Esophagus muscularis mucosa (tissue), 4 donors: ENCODE measurements around the gene KCTD1.

Experiments
- CTCF ChIP-seq, 3 experiments: fragments of 200-600 bp in 2 of 3; fragments of 450-650 bp in 1 of 3; sonication (generic) in 2 of 3; IDR thresholded peaks; one replicate each; pipeline ENCODE4 v1.5.1; 2017 to 2019; ENCODE audit warnings: antibody characterized with exemption in 3 of 3, mild to moderate bottlenecking in 2 of 3, moderate library complexity in 1 of 3
- EP300 ChIP-seq: sonication (generic); formaldehyde crosslinking; IDR thresholded peaks from one replicate; pipeline ENCODE4 v1.6.1; 2017; ENCODE audit warnings: antibody characterized with exemption
- POLR2A ChIP-seq: fragments of 450-650 bp; IDR thresholded peaks from one replicate; pipeline ENCODE4 v1.6.1; 2017; ENCODE audit warnings: antibody characterized with exemption, moderate library complexity, mild to moderate bottlenecking, low read depth
- POLR2AphosphoS5 ChIP-seq, 2 donors: sonication (generic); formaldehyde crosslinking; IDR thresholded peaks; one replicate each; pipeline ENCODE4 v1.6.1; 2017; ENCODE audit warnings: antibody characterized with exemption in 2 of 2

- TF ChIP-seq CTCF (IDR thresholded peaks at IDR 0.05) (no peak), POLR2AphosphoS5 (IDR thresholded peaks at IDR 0.05) (no peak), EP300 (no peak), POLR2A (no peak)
These were observed 130.1 kb downstream of the KCTD1 start for GRCh38 chr18:26418225-26418624.
